ENCODE measurements around the gene NDUFC2.
"Not testable (repeated sequence)": the region's sequence is repeated elsewhere in the genome, so short reads cannot be mapped to it uniquely, and the experiment has no call there.

Gene NDUFC2

DNA sequence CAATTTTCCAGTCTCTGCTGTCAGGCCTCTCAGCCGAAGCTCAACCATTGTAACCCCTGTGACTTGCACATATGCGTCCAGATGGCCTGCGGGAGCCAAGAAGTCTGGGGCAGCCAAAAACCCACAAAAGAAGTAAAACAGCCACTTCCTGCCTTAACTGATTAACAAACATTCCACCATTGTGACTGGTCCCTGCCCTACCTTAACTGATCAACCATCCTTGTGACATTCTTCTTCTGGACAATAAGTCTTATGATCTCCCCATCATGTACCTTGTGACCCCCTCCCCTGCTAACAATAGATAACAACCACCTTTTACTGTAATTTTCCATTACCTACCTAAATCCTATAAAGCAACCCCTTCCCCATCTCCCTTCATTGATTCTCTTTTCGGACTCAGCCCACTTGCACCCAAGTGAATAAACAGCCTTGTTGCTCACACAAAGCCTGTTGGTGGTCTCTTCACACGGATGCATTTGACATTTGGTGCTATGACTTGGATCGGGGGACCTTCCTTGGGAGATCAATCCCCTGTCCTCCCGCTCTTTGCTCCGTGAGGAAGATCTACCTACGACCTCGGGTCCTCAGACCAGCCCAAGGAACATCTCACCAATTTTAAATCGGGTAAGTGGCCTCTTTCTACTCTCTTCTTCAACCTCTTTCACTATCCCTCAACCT lies 1.3 kb upstream of the NDUFC2 start:
- FAIRE-seq: no peak
- DNase-seq (ENCODE audit: extremely low spot score, insufficient read length, low read depth): no peak

- FAIRE-seq (no peak), DNase-seq (ENCODE audit: extremely low spot score, insufficient read length, low read depth) (no peak)
Observed at GRCh38 chr11:78080084-78080817, 589 bp upstream of the NDUFC2 start.

DNA sequence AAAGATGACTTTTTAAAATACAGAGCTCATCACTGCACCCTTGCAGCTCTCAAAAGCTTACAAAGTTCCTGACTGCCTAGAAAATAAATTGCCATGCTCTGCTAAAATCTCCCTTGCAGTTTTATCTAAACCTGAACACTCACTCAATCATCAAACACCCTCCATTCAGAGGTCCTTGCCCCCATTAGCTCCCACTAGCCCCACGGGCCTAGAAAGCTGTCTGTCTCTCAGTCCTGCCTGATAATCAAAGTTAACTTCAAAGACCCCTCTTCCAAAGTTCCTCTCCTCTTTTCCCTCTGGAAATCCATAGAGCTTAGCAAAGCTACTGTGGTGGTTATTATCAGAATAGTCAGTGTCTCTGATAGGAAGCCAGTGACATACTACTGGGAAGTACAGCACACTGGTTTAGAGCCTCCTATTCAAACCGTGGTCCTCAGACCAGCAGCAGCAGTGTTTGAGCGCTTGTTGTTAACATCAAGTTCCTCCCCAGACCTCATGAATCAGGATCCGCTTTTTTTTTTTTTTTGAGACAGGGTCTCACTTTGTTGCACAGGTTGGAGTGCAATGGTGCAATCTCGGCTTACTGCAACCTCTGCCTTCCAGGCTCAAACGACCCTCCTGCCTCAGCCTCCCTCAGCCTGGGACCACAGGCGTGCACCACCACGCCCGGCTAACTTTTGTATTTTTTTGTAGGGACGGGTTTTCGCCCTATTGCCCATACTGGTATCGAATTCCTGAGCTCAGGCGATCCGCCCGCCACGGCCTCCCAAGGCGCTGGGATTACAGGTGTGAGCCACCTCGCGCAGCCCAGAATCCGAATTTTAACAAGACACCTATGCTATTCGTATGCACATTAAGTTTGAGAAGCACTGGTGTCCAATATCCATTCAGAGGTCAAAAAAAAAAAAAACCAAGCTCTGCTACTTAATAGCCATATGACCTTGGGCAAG lies 1.2 kb downstream of the NDUFC2 start:
- FAIRE-seq: no peak
- DNase-seq (ENCODE audit: extremely low spot score, insufficient read length, low read depth): no peak

DNA sequence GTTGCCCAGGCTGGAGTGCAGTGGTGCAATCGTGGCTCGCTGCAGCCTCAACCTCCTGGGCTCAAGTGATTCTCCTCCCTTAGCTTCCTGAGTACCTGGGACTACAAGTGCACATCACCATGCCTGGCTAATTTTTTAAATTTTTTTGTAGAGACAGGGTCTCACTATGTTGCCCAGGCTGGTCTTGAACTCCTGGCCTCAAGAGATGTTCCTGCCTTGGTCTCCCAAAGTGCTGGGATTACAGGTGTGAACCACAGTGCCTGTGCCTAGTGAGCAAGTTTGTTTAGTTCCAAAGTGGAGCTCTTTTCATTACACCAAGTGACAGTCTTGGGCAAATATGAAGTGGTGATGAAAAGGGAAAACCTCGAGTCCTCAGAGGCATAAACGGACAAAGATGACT lies 2.1 kb downstream of the NDUFC2 start:
- DNase-seq (ENCODE audit: extremely low spot score, insufficient read length, low read depth); FAIRE-seq: not testable (repeated sequence)

- FAIRE-seq: no peak
Observed at GRCh38 chr11:78076733-78077403, 2.8 kb downstream of the NDUFC2 start.

DNA sequence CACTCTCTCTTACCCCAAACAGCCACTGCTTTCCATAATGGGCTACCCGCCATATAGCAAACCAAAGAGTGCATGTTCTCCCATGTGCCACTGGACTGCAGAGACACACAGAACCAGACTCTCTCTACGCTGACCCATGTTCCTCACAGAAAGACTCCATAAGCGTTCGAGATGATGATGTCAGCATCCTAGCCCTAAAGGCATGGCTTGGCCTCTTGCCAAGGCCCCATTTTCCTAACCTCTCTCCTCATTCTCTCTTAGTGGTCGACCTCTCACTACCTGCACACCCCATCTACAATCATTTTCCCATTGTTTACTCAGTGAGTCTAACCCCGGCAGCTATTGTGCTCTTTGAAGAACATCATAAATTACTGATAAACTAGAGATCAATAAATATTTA lies 4.9 kb downstream of the NDUFC2 start:
- no peak for FAIRE-seq
- DNase-seq (ENCODE audit: extremely low spot score, insufficient read length, low read depth): no peak

More at GRCh38 chr11:78076733-78077403, 2.8 kb downstream of the NDUFC2 start:
- DNase-seq (ENCODE audit: extremely low spot score, insufficient read length, low read depth): no peak

DNA sequence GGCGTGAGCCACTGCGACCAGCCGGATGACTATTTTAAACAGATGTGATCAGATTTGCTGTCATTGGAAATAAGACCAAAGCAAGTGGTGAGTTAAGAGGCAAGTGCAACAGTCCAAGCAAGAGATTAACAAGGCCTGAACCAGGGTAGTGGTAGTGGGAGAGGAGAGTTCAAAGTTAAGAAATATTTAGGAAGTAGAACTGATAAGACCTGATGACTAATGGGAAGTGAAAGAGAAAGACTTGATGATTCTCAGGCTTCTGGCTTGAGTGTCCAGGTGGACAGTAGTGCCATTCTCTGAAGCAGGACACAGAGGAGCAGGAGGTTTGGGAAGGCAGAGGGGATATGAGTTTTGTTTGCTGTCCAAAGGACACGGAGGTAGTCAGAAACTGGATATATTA lies 7.2 kb downstream of the NDUFC2 start:
- DNase-seq (ENCODE audit: extremely low spot score, insufficient read length, low read depth) (no peak), FAIRE-seq (no peak)

- FAIRE-seq (no peak), DNase-seq (ENCODE audit: extremely low spot score, insufficient read length, low read depth) (no peak)
Observed at GRCh38 chr11:78071717-78072116, 7.9 kb downstream of the NDUFC2 start.

DNA sequence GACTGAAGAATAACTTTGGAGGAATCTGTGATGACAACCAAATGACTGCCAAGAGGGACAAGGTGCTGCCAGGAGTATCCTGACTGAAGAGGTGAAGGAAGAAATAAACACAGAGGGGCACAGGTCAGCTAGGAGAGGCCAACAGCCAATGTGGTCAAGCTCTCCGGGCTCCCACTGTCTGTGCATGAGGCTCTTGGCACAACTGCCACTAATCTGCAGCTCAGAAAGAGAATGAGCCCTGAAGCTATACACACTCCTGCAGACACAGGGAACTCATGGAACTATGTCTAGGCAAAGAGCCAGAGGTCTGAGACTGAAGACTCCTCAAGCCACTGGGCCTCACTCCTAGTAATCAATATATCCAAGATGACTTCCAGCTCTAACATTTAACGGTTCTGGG lies 9.0 kb downstream of the NDUFC2 start:
- DNase-seq (ENCODE audit: extremely low spot score, insufficient read length, low read depth): no peak
- no peak for FAIRE-seq

GRCh38 chr11:78069465-78069864 lies 10.2 kb downstream of the NDUFC2 start:
- no peak for DNase-seq (ENCODE audit: extremely low spot score, insufficient read length, low read depth)
- no peak for FAIRE-seq

- FAIRE-seq (no peak), DNase-seq (ENCODE audit: extremely low spot score, insufficient read length, low read depth) (no peak)
Observed at GRCh38 chr11:78067704-78068103, 12.0 kb downstream of the NDUFC2 start.

DNA sequence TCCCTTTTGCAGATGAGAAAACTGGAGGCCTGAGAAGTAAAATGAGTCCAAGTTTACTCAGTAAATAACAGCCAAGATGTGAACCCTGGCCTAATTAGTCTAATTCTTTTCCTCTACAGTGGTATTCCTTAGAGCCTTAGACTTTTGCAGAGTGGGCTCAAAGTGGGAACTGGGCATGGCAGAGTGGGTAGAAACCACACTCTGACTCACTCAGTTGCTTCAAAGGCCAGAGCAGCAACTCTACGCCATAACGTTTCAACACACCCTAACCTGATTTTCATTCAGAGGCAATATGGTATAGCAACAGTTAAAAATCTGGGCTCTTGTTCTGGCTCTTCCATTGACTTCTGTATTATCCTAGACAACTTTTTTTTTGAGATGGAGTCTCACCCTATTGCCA lies 13.2 kb downstream of the NDUFC2 start:
- no peak for FAIRE-seq
- no peak for DNase-seq (ENCODE audit: extremely low spot score, insufficient read length, low read depth)

DNA sequence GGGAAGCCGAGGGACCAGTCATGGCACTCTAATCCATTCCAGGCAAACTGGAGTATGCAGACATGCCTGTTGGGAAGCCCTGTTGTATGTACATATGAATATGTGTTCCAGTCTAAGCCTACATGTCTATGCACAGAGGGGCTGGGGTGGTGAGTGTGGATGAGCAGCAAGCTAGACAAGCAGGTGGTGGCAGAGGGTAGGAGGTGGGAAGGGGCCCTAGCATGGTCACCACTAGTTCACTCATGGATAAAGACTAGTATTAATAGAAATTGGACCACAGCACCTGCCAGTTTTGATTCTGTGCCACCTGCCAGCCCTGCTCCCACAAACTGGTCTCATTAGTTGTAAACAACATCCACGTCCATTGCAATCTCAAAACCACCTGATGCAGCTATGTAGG lies 14.5 kb downstream of the NDUFC2 start:
- FAIRE-seq: no peak
- no peak for DNase-seq (ENCODE audit: extremely low spot score, insufficient read length, low read depth)

DNA sequence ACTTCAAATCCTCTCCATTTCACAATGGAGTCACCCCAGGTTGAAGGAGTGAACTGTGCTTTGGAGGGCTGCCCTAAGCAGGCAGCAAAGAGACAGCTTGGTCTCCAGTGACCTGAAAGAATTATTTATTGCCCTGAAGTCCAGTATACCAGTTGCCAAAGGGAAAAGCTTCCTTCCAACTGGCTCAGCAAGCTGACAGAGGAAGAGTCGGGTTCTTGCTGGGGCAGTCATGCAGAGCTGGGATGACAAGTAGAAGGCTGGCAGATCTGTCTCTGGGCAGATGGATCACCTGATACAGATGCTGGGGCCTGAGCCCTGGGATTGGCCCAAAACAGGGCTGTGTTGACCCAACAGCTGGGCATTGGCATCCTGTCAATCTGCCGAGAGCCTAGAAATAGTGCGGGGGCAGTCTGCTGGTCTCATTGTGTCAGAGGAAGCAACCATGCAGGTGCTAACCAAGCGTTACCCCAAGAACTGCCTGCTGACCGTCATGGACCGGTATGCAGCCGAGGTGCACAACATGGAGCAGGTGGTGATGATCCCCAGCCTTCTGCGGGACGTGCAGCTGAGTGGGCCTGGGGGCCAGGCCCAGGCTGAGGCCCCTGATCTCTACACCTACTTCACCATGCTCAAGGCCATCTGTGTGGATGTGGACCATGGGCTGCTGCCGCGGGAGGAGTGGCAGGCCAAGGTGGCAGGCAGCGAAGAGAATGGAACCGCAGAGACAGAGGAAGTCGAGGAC lies 16.1 kb downstream of the NDUFC2 start, which contains the start of gene THRSP:
TSS of gene THRSP (plus strand) at position 422 of the 742 bp plus-strand sequence. CDS start at position 443, 21 bp downstream.
- no peak for DNase-seq (ENCODE audit: extremely low spot score, insufficient read length, low read depth)
- FAIRE-seq: no peak

DNA sequence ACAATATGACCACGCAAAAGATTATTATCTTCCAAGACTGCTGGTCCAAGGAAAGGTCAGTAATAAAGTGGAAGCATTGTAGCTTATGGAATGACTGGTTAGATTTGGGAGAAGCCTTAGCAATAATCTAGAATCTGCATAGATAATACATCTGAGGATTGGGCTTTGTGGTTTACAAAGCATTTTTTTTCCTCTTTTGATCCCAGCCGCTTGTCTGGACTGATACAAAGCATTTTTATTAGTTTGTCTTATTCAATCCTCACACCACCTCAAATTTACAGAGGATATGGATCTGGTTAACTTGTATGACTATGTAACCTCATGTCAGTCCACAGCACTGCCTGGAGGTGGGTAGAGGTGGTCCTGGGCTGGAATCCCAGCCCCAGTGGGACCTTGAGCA lies 17.0 kb downstream of the NDUFC2 start:
- no peak for FAIRE-seq
- no peak for DNase-seq (ENCODE audit: extremely low spot score, insufficient read length, low read depth)

DNA sequence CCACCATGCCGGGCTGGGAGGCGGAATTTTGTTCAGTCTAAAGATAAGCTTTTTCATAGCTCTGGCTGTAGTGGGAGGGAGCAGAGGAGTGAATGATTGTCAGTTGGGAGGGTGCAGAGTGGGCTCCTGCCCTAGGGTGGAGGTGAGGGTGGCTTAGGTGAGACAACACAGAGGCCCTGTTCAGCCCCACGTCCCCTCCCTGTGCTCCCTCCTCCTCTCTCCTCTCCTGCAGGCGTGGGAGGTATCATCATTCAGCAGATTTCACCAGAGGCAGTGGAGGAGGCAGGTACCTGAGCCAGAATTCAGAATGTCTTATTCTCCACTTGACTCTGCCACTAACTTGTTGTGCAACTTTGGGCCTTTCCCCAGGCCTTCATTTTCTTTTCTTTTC lies 17.7 kb downstream of the NDUFC2 start:
- no peak for DNase-seq (ENCODE audit: extremely low spot score, insufficient read length, low read depth)
- FAIRE-seq: no peak

- FAIRE-seq: no peak
- no peak for DNase-seq (ENCODE audit: extremely low spot score, insufficient read length, low read depth)
Observed at GRCh38 chr11:78061088-78061920, 18.4 kb downstream of the NDUFC2 start.

GRCh38 chr11:78060533-78060932 lies 19.1 kb downstream of the NDUFC2 start:
- FAIRE-seq (no peak), DNase-seq (ENCODE audit: extremely low spot score, insufficient read length, low read depth) (no peak)

Measured in GM18507 (cell line).